HG03025 (cell line): ENCODE results near the gene PRELP.
"Not testable (repeated sequence)": the region's sequence is repeated elsewhere in the genome, so short reads cannot be mapped to it uniquely, and the experiment has no call there.

Experiments
- ATAC-seq: cut with Tn5 transposase; IDR thresholded peaks from one replicate; pipeline ENCODE4 v1.9.1; 2021; ENCODE audit warnings: mild to moderate bottlenecking, moderate library complexity; ENCODE audit not compliant: unreplicated experiment, low FRiP score

Gene PRELP

DNA sequence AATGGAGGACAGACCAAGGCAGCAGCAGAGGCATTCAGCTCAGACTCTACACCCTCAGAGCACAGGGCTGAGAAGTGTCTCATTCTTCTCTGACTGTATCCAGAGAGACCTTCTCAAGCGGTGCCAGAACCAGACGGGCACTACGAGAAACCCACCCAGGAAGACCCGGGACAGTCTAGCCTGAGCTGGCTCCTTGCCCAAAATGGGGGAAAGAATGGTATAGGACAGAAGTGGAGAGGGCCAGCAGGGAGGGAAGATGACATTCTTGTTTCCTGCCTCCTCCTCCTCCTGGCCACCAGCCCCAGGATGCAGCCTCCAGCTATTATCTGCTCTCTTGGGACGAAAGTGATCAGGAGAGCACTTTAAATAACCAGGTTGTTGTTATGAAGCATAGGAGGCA, 22.6 kb upstream of the PRELP start:
- no peak for ATAC-seq

DNA sequence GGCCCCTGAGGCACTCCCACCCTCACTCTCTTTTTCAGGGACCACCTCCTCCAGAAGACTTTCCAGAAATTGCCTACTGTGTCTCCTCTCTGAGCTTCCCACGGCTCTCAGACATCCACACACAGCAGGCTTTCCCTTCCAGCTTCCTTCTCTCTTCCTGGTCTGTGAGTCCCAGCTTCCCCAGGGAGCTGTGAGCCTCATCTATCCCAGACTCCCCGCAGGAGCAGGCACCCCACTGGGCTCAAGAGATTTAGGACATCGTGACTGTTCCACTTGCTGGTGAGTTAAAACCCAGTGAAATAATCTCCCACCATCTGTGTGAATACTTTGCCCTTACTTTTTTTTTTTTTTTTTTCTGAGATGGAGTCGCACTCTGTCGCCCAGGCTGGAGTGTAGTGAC, 22.0 kb upstream of the PRELP start:
- ATAC-seq, result no peak

DNA sequence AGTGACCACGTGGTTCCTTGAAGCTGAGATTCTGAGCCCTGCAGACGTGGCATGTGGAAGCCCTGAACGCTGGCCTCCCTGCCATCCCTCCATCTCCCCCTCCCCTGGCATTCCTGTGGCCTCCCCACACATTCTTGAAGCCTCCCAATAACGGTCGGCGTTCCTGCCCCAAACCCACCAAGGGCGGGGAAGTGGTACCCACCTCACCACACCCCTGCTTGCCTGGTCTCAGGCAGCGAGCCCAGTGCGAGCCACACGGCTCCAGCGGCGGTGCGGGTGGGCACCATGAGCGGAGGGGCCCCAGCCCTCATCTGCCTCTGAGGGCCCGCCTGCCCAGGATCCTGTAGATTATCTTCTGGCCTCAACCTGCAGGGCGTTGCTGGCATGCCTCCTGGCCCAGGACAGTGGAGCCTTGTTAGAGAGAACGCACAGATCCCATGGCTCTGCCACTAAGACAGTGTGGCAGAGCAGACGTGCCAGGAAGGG, 20.6 kb upstream of the PRELP start:
- no peak for ATAC-seq

DNA sequence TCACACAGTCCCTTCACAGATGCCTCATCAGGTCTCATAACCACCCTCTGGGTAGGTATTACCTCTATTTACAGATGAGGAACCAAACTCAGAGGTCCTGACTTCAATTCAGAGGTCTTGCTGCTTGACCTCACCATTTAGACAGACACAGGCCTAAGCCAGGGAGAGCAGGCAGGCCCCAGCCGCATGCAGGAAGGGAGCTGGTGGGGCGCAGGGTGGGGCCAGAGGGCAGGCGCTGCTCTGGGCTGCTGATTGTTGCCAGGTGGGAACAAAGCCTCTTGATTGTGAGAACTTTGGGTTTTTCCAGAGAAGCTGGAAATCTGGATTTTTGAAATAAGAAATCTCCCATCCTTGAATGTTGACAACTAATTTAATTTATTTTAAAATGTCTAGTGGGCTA, 19.9 kb upstream of the PRELP start:
- no peak for ATAC-seq

DNA sequence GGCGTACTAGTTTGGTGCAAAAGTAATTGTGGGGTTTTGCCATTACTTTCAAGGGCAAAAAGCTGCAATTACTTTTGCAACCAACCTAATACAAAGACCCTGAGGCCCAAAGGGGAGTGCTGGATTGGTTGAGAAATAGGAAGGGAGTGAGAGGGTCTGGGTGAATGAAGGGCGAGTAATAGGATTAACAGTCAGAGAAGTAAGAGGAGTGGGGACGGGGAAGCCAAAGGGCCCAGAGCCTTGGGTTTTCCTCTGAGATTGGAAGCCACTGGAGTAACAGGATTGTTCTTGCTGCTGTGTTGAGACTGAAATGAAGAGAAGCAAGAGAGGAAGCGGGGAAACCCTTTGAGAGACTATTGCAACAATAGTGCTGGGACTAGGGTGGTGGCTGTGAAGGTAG, 19.0 kb upstream of the PRELP start:
- ATAC-seq, result no peak

DNA sequence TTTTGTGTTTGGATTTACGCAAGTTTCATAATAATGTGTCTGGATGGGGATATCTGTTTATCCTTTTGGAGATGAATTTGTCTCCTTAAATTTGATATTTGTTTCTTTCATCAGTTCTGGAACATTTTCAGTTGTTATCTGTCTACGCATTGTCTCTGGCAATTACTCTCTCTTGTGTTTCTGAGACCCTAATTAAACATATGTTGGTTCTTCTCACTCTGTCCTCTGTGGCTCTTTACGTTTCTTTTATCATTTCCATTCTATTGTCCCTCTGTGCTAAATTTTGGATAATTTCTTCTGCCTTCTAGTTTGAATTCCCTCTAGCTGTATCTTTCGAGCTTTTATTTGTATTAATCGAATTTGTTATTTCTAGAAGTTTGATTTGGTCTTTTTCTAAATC, 17.5 kb upstream of the PRELP start:
- no peak for ATAC-seq

DNA sequence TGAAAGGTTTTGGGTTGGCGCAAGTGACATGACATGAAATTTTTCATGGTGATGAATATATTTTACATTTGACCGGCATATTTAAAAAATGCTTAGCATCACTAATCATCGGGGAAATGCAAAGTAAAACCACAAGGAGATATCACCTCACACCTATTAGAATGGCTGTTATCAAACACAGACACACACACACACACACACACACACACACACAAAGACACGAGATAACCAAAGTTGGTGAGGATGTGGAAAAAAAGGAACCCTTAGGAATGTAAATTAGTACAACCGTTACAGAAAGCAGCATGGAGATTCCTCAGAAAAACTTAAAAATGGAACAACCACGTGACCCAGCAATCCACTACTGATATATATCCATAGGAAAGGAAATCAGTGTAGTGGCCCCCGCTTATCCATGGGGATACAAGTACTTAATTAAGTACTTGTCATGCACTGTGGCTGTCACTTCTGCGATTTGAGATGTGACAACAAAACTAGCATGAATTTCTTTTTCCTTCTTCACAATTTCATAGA, 15.9 kb upstream of the PRELP start:
- ATAC-seq, result no peak

DNA sequence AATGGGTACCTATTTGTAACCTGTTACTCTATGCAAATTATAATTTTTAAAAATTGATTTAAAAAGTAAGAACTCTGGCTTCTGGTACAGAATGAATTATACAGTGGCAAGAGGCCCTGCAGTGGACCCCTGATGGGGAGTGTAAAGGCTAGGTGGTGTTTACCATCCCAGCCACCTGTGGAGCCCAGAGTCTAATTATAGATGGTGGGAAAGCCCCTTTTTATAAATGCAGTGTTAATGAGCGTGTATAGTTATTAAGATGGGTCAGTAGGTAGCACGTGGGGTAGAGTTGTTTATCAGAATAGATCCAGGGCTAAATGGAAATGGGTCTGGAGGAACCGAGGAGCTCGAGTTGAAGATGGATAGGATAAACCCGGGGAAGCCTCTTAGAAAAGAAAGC, 13.9 kb upstream of the PRELP start:
- no peak for ATAC-seq

DNA sequence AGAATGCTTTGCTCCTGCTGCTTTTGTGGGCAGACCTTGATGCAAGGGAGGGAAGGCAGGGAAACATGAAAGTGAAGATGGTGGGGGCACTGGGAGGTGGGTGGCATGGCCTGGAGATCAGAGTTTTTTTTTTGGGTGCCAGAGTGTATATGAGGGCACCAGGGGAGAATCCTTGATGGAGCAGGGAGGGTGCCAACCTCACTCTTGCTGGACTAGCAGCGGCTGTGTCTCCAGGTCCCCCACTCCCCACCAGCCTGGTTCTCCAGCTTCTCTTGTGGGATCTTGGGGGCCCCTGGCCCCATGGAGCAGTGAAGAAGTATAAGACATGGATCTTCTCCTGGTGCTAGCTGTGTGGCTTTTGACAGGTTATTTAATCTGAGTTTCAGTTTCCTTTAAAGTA, 13.5 kb upstream of the PRELP start:
- ATAC-seq, result no peak

DNA sequence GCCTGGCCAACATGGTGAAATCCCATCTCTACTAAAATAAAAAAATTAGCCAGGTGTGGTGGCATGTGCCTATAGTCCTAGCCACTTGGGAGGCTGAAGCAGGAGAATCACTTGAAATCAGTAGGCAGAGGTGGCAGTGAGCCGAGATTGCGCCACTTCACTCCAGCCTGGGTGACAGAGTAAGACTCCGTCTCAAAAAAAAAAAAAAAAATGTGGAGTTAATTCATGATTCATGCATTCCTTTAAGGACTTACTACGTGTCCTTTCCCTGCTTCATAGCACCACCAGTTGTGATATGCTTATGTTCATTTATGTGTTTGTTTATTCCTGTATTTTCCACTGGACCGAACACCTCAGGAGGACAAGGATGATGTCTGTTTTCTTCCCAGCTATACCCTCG, 12.7 kb upstream of the PRELP start:
- ATAC-seq, result no peak

DNA sequence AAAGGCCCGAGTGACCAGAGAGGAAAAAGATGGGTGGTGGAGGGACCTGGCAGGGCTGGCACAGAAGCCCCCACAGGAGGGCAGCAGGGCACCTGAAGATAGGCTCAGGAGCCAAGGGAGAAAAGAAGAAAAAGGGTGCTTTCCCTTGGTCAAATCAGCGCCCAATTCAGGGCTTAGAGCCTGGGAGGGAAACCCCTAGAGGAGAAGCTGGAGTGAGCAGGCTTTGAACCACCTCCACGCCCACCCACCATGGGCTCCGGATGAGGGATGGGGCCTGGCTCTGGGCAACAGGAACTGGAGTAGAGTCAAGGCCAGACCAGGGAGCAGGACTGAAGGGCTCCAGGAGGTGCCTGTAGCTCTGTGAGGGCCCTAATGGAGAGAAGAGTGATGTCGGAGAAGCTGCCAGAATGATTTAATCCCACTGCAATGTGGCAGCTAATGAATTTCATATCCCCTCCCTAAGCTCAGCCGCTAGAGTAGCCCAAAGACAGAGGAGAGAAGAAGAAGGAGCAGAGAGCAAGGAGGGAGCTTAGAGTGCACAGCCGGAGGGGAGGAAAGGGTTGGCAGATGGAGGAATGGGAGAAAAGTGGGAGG, 12.0 kb upstream of the PRELP start:
- ATAC-seq, result no peak

DNA sequence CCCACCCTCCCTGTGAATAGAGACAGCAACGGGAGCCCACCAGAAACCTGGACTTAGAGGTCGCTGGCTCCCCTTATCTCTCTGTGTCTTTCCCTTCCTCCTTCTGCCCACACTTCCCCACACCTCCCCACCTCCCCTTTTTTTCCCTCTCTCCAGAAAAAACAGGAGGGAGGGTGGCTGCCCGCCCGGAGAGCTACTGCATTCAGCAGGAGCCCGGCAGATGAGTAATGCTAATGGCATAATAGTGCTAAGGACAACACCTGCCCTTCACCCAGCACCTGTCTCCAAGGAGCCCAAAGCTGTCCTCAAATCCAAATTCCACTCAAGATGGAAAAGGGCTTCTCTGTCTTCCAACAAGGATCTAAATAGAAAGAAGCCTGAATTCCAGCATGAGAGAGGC, 11.4 kb upstream of the PRELP start:
- ATAC-seq, result no peak

DNA sequence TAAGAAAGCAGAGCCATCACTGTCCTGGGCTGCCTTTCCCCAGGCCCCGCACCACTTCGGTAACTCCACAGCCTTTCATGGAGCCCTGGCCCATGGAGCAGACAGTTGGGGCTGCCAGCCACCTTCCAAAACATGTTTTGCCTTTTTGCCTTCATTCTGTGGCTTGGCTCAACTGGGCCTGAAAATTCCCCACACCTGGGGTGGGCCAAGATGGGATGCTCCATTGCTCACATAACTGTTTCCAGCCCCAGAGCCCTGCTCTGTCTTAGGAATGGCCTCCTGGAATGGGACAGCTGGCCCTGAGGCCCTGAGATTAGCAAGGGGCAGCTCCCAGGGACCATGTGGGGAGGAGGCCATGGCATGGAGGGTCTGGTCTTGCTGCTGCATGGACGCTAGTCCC, 10.9 kb upstream of the PRELP start:
- ATAC-seq, result no peak

DNA sequence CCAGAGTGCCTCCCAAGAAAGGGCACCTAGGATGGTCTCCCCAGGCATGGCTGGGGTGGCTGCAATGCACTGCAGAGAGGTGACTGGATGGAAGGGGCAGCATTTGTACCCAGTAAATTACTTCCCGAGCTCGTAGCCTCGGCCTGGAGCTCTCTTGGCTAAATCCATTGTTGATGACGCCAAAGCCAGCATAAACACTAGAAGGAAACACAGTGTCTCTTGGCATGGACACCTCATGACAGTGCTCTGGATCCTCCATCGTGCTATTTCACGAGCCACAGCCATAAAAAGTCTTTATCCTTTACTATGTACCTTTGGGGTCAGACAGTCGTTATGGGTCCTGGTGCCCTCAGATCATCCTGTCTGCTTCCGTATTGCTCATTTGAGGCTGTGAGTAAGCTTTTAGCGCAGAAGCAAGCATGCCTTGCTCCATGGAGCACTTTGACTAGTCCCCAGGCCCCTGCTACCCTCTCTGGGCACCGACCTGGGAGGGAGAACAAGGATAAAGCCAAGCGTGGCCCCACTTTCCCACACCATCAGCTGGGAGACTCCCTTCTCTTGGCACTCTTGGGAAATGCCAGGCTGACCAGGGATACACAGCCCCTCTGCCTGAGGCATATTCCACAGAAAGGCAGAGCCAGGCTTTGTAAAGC, 10.3 kb upstream of the PRELP start:
- ATAC-seq, result no peak

DNA sequence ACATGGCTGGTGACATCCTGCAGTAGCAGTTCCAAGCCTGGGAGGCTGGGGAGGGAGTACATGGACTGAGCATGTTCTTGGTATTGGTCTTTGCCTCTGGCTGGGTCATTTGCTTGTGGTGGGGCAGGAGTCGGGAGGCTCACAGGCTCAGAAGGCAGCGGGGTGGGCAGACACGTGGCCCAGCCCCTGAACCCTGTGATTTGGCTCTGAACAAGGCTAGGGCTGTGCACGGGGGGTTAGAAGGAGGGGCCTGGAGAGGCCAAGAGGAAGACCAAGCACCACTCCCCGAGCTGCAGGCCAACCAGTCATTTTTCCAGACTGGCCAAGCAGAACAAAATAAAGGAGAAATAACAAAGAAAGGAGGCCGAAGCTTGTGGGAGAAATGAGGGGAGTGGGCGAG, 9.7 kb upstream of the PRELP start:
- no peak for ATAC-seq

DNA sequence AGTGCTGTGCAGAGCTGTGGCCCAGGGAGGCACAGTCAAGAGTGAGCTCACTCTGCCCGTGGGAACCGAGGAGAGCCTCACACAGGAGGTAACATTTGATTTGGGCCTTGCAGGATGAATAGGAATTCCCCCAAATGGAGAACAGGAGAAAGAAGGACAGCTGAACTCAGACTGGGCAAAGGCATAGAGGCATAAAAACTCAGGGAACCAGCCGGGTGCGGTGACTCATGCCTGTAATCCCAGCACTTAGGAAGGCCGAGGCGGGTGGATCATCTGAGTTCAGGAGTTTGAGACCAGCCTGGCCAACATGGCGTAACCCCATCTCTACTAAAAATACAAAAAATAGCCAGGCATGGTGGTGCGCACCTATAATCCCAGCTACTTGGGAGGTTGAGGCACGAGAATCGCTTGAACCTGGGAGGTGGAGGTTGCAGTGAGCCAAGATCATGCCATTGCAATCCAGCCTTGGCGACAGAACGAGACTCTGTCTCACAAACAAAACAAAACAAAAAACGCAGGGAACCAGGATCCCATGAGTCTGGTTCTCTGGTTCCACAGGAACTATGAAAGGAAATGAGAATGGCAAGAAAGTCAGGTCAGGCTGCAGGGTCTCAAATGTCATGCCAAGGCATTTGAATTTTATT, 8.6 kb upstream of the PRELP start:
- not testable (repeated sequence) for ATAC-seq

DNA sequence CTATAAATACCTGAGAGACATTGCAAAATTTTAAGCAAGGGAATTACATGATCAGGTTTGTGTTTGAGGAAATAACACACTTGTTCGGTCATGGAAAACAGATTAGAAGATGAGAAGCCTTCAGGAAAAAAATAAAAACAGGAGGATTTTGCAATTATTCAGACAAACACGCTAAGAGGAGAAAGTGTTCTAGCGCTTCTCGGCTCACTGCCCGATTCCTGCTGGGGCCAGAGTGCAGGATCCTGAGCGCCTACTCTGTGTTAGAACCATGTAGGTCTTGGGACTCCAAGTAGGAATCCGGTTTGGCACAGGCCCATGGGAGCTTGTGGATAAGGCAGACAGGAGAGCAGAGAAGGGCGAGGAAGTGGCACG, 8.1 kb upstream of the PRELP start:
- ATAC-seq, result no peak

DNA sequence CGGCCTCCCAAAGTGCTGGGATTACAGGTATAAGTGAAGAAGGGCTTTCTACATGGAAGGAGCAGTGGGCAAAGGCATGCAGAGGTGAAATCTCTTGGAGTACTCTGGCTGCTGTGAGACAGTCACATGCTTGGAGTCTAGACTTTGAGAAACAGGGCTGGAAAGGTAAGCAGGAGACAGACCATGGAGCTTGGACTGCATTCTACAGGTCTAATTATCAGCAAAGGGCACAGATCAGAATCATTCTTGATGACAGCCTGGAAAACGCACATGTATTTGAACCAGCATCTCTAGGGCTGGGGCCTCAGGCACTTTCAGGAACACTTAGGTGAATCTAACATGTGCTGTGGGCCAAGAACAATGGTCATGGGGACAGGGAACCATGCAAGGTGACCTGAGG, 7.3 kb upstream of the PRELP start:
- ATAC-seq, result no peak

DNA sequence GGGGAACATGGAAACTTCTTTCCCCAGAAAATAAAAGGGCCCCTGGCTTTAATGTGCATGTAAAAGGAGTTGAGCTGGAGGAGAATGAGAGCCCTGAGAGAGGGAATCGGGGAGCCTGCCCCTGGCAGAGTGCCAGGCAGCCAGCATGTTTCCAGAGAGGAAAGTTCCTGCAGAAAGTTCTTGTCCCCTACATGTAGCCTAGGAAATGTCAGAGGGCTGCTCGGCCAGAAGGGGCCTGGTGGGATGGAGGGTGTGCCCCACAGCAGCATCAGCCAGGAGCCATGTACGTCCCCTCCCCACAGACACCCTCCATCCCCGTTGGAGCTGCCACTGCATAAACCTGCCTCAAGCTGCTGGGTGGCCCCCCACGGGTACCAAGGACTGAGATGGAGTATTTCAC, 5.4 kb upstream of the PRELP start:
- no peak for ATAC-seq

DNA sequence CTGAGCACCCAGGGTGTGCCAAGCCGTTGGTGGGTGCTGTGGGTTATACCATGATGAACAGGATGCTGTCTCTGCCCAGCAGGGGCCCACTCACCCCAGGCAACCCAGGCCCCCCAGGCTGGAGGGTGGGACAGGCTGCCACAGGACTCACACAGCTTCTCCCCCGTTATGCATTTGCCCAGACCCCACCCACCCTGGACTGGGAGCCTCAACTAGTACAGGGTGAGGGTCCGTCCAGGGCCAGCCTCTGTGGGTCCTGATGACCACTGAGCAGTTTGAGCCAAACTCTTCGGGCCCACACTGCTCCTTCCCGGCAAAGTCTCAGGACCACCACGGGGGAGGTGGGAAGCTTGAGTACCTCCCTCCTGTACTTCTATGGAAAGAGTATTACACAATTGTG, 3.8 kb upstream of the PRELP start:
- no peak for ATAC-seq

DNA sequence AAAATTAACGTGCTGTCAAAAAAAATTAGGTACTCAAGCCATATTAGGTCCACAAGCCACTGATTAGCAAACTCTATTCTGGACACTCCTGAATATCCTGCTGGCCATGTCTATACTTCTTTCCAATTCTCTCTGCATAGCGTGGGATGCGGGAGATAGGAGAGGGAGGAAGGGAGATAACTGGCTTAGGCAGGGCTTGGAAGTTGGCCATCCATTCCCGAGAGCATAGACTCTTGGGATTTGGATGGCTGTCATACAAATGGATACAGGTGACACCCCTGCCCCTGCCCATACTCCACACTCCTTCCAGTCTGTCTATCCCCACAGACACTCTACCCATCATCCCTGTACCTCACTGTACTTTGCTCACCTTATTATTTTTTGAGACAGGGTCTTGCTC, 2.3 kb upstream of the PRELP start:
- ATAC-seq, result no peak

DNA sequence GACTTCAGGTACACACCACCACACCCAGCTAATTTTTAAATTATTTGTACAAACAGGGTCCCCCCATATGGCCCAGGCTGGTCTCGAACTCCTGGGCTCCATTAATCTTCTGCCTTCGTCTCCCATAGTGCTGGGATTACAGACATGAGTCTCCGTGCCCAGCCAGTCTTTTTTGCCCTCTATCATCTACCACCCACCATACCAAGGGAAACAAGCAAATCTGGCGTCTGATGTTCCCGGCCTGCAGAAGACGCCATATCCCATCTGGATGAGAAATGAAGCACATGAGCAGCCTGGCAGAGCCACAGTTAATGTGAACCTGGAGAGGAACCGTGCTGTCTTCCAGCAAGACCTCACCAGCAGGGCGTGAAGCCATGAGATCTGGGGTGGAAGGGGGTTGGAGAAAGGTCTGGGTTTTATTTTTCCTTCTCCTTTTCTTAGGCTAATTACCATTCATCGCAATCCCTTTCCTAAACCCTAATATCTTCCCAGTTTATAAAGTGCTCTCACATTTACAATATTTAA, 1.8 kb upstream of the PRELP start:
- no peak for ATAC-seq
